HG02852 (cell line): ENCODE data around the gene SYNE1.

Source experiments
- ATAC-seq: cut with Tn5 transposase; IDR thresholded peaks from one replicate; pipeline ENCODE4 v1.9.1; 2021; ENCODE audit warnings: mild to moderate bottlenecking, moderate library complexity; ENCODE audit not compliant: unreplicated experiment

SYNE1 gene

GRCh38 chr6:152244998-152245630 is 392.0 kb downstream of the SYNE1 start:
- ATAC-seq = no peak

- ATAC-seq = no peak
Measured at GRCh38 chr6:152241013-152241766, 396.0 kb downstream of the SYNE1 start.

- ATAC-seq = no peak
Measured at GRCh38 chr6:152240436-152240835, 396.7 kb downstream of the SYNE1 start.

- no peak for ATAC-seq
Measured at GRCh38 chr6:152236370-152237097, 400.6 kb downstream of the SYNE1 start.

GRCh38 chr6:152233547-152234320 is 403.4 kb downstream of the SYNE1 start:
- no peak for ATAC-seq

GRCh38 chr6:152232501-152233151 is 404.5 kb downstream of the SYNE1 start:
- ATAC-seq = no peak

GRCh38 chr6:152229330-152229729 is 407.8 kb downstream of the SYNE1 start:
- no peak for ATAC-seq

GRCh38 chr6:152226119-152226518 is 411.0 kb downstream of the SYNE1 start:
- no peak for ATAC-seq

GRCh38 chr6:152225241-152225934 is 411.8 kb downstream of the SYNE1 start:
- ATAC-seq = no peak

GRCh38 chr6:152223636-152224035 is 413.5 kb downstream of the SYNE1 start:
- ATAC-seq = no peak

- no peak for ATAC-seq
Measured at GRCh38 chr6:152221806-152222628, 415.1 kb downstream of the SYNE1 start.

GRCh38 chr6:152220786-152221185 is 416.4 kb downstream of the SYNE1 start:
- no peak for ATAC-seq

GRCh38 chr6:152218887-152219286 is 418.3 kb downstream of the SYNE1 start:
- no peak for ATAC-seq

- no peak for ATAC-seq
Measured at GRCh38 chr6:152212437-152212836, 424.7 kb downstream of the SYNE1 start.

GRCh38 chr6:152209211-152209610 is 428.0 kb downstream of the SYNE1 start:
- ATAC-seq = no peak

GRCh38 chr6:152207915-152208714 is 429.0 kb downstream of the SYNE1 start:
- no peak for ATAC-seq

- ATAC-seq = no peak
Measured at GRCh38 chr6:152206072-152206818, 430.9 kb downstream of the SYNE1 start.

- ATAC-seq = no peak
Measured at GRCh38 chr6:152204591-152204990, 432.6 kb downstream of the SYNE1 start.
